MM.1S (cell line): Measurements from ENCODE around the gene ENG.
A peak's percentile ranks its signal among the peaks of the same experiment; 100 is the strongest.

ENCODE experiments used
- DNase-seq: peaks from one replicate; pipeline ENCODE4 v3.0.0-alpha.2; 2015
- H2AFZ ChIP-seq: fragments of 300-600 bp; sonication (generic); 2 replicates; pipeline ENCODE4 v1.6.0; 2016; ENCODE audit warnings: antibody characterized with exemption, low read length
- H3F3A ChIP-seq: fragments of 300-600 bp; sonication (generic); 2 replicates; pipeline ENCODE4 v1.6.1; 2016; ENCODE audit warnings: mild to moderate bottlenecking, antibody characterized with exemption, low read length, moderate library complexity, mixed read lengths; ENCODE audit not compliant: insufficient read depth
- H3K27ac ChIP-seq: fragments of 300-600 bp; sonication (generic); 2 replicates; pipeline ENCODE4 v1.5.1; 2016; ENCODE audit warnings: mild to moderate bottlenecking, low read length
- H3K27me3 ChIP-seq: fragments of 300-600 bp; sonication (generic); replicated peaks from 2 replicates; pipeline ENCODE4 v1.6.0; 2016; ENCODE audit warnings: low read length; ENCODE audit not compliant: insufficient read depth
- H3K36me3 ChIP-seq: fragments of 300-600 bp; sonication (generic); replicated peaks from 2 replicates; pipeline ENCODE4 v1.6.1; 2016; ENCODE audit warnings: mild to moderate bottlenecking, low read length, mixed read lengths; ENCODE audit not compliant: insufficient read depth
- H3K4me1 ChIP-seq: fragments of 300-600 bp; sonication (generic); 2 replicates; pipeline ENCODE4 v1.6.1; 2016; ENCODE audit warnings: low read length, mixed read lengths
- H3K4me2 ChIP-seq: fragments of 300-600 bp; sonication (generic); 2 replicates; pipeline ENCODE4 v1.6.0; 2016; ENCODE audit warnings: low read depth, low read length
- H3K4me3 ChIP-seq: fragments of 300-600 bp; sonication (generic); 2 replicates; pipeline ENCODE4 v1.5.1; 2016; ENCODE audit warnings: low read length, mixed read lengths
- H3K79me2 ChIP-seq: fragments of 300-600 bp; sonication (generic); 2 replicates; pipeline ENCODE4 v1.6.1; 2016; ENCODE audit warnings: mixed run types, low read length, mixed read lengths
- H3K9ac ChIP-seq: fragments of 300-600 bp; sonication (generic); 2 replicates; pipeline ENCODE4 v1.6.1; 2016; ENCODE audit warnings: low read length, mixed read lengths
- H3K9me2 ChIP-seq: fragments of 300-600 bp; sonication (generic); replicated peaks from 2 replicates; pipeline ENCODE4 v1.6.1; 2016; ENCODE audit warnings: mild to moderate bottlenecking, low read length, mixed read lengths; ENCODE audit not compliant: insufficient read depth
- H3K9me3 ChIP-seq: fragments of 300-600 bp; sonication (generic); replicated peaks from 2 replicates; pipeline ENCODE4 v1.6.1; 2016; ENCODE audit warnings: mild to moderate bottlenecking, low read length, mixed read lengths; ENCODE audit not compliant: insufficient read depth
- H4K20me1 ChIP-seq: fragments of 300-600 bp; sonication (generic); 2 replicates; pipeline ENCODE4 v1.6.1; 2016; ENCODE audit warnings: mild to moderate bottlenecking, low read length, moderate library complexity, mixed read lengths; ENCODE audit not compliant: insufficient read depth
- EZH2 ChIP-seq: fragments of 300-600 bp; sonication (generic); optimal IDR thresholded peaks from 2 replicates; pipeline ENCODE3; 2017; ENCODE audit warnings: low read depth, mild to moderate bottlenecking, antibody characterized with exemption, low read length, mixed read lengths
- EZH2phosphoT487 ChIP-seq: fragments of 300-600 bp; sonication (generic); IDR thresholded peaks from 2 replicates; pipeline ENCODE4 v1.6.1; 2018; ENCODE audit warnings: antibody characterized with exemption, low read length
- TF ChIP-seq, protein P1 (sequence below): fragments of 300-600 bp; sonication (generic); IDR thresholded peaks from 2 replicates; pipeline ENCODE4 v1.5.1; 2016; ENCODE audit warnings: antibody characterized with exemption, low read length, mixed read lengths

Gene ENG

GRCh38 chr9:127780126-127780885, 74.2 kb downstream of the ENG start:
- H3K4me1 ChIP-seq, result peaks cover 22% of the 10 kb centered on the region

DNA sequence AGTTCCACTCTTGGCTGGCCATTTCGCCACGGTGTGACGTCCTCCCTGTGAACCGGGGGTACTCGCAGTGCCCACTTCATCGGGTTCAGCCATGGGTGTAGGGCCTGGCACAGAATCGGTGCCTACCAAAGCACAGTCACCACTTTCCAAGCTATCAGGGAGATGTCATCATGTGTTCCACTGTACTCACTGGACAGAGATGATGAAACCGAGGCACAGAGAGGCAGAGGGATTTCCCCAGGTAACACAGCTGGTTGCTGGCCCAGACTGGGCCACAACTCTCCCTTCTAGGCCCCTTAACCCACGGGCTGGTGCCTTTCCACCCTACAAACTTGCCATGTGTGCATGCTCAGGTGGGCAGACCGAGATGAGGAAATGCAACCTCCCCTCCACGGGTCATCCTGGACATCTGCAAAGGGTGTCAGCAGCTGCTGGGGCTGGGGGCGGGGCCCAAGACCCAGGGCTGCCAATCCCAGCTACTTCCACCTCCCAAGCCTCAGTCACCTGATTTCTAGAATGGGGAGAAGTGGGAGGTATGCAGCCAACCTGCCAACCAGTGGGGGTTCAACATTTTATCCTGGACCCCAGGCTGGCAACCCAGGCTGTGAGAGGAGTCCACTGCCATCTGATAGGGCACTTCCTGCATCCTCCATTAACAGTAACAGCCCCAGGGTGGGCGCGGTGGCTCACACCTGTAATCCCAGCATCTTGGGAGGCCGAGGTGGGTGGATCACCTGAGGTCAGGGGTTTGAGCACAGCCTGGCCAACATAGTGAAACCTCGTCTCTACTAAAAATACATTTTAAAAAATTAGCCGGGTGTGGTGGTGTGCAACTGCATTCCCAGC, 75.1 kb downstream of the ENG start:
- no peaks in the 10 kb centered on the region for H4K20me1 ChIP-seq
- H3K27ac ChIP-seq, result peak overlapping the region; percentile 98
- peaks cover 36% of the 10 kb centered on the region for H3F3A ChIP-seq
- no peaks in the 10 kb centered on the region for H3K9me3 ChIP-seq
- peak overlapping the region; percentile 96 for H3K9ac ChIP-seq
- no peak for TF ChIP-seq EZH2
- TF ChIP-seq, protein P1, sequence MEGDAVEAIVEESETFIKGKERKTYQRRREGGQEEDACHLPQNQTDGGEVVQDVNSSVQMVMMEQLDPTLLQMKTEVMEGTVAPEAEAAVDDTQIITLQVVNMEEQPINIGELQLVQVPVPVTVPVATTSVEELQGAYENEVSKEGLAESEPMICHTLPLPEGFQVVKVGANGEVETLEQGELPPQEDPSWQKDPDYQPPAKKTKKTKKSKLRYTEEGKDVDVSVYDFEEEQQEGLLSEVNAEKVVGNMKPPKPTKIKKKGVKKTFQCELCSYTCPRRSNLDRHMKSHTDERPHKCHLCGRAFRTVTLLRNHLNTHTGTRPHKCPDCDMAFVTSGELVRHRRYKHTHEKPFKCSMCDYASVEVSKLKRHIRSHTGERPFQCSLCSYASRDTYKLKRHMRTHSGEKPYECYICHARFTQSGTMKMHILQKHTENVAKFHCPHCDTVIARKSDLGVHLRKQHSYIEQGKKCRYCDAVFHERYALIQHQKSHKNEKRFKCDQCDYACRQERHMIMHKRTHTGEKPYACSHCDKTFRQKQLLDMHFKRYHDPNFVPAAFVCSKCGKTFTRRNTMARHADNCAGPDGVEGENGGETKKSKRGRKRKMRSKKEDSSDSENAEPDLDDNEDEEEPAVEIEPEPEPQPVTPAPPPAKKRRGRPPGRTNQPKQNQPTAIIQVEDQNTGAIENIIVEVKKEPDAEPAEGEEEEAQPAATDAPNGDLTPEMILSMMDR, result no peak
- no peak for TF ChIP-seq EZH2phosphoT487
- no peaks in the 10 kb centered on the region for H3K9me2 ChIP-seq
- H2AFZ ChIP-seq, result 0 out of 2 replicates have a peak overlapping the region, but pooled peaks have one; percentile 11
- peak overlapping the region; percentile 78 for H3K4me3 ChIP-seq
- peak overlapping the region; percentile 93 for H3K4me2 ChIP-seq
- H3K79me2 ChIP-seq, result peaks cover 49% of the 10 kb centered on the region
- H3K36me3 ChIP-seq, result no peaks in the 10 kb centered on the region
- no peaks in the 10 kb centered on the region for H3K27me3 ChIP-seq
- peak; percentile 83 for DNase-seq
- peaks cover 19% of the 10 kb centered on the region for H3K4me1 ChIP-seq

More at GRCh38 chr9:127780126-127780885, 74.2 kb downstream of the ENG start:
- TF ChIP-seq, protein P1, result no peak
- no peak for TF ChIP-seq EZH2phosphoT487
- TF ChIP-seq EZH2, result no peak
- Histone ChIP-seq H3K9me3 (no peaks in the 10 kb centered on the region), H3K4me3 (no peak overlapping the region), H4K20me1 (no peaks in the 10 kb centered on the region), H3F3A (peaks cover 36% of the 10 kb centered on the region), H2AFZ (no peak overlapping the region), H3K27ac (peak overlapping the region; percentile 98; the same call in 1 of the 2 replicates), H3K79me2 (peaks cover 41% of the 10 kb centered on the region), H3K9ac (peak overlapping the region; percentile 96; the same call in 1 of the 2 replicates), H3K4me2 (peak overlapping the region; percentile 93; the same call in 1 of the 2 replicates), H3K9me2 (no peaks in the 10 kb centered on the region), H3K27me3 (no peaks in the 10 kb centered on the region), H3K36me3 (no peaks in the 10 kb centered on the region)
- no peak for DNase-seq

GRCh38 chr9:127778280-127779135, 76.0 kb downstream of the ENG start, which contains the start of gene SH2D3C:
TSS of gene SH2D3C (minus strand) at chr9:127778666. CDS start at chr9:127778627, 39 bp downstream.
- Histone ChIP-seq H3K9me2 (no peaks in the 10 kb centered on the region), H3F3A (peaks cover 40% of the 10 kb centered on the region), H3K79me2 (peaks cover 56% of the 10 kb centered on the region), H4K20me1 (no peaks in the 10 kb centered on the region), H3K27me3 (no peaks in the 10 kb centered on the region), H3K4me2 (peak within 1 kb of the TSS; percentile 93), H3K9ac (peak within 1 kb of the TSS; percentile 96), H3K4me1 (peaks cover 20% of the 10 kb centered on the region), H3K36me3 (peaks cover 6% of the 10 kb centered on the region; the same call in 1 of the 2 replicates), H3K9me3 (no peaks in the 10 kb centered on the region), H3K4me3 (peak within 1 kb of the TSS; percentile 78), H3K27ac (peak within 1 kb of the TSS; percentile 98), H2AFZ (0 out of 2 replicates have a peak within 1 kb of the TSS, but pooled peaks have one; percentile 16)
- peak; percentile 58 for DNase-seq
- TF ChIP-seq EZH2phosphoT487, result no peak
- TF ChIP-seq, protein P1, result no peak
- TF ChIP-seq EZH2, result no peak
